ENCODE data around the gene ZNF850. TPM values are rescaled to one million over a fixed set of nuclear protein-coding genes. Genes with fewer than 3 reads are reported as not detected.
A peak's percentile ranks its signal among the peaks of the same experiment; 100 is the strongest.

Gene ZNF850
- total and polyA plus RNA-seq, 4 donors = 0.15 to 5.0 (median 1.7) TPM

GRCh38 chr19:36719687-36720556 lies 52.7 kb downstream of the ZNF850 start:
- Histone ChIP-seq H3K9me3 (ENCODE audit: control insufficient read depth in 4 of 4, low read length in 3 of 4) (peaks cover 47 to 86% (median 64%) of the 10 kb centered on the region in 4 donors), H3K27me3 (ENCODE audit: control insufficient read depth in 4 of 4, insufficient read depth in 4 of 4, low read length in 3 of 4) (no peaks in the 10 kb centered on the region), H3K9ac (ENCODE audit: low read depth in 1 of 2, low read length in 2 of 2) (no peak overlapping the region), H3K4me1 (ENCODE audit: control insufficient read depth in 4 of 4, insufficient read depth in 4 of 4, low read length in 3 of 4) (no peaks in the 10 kb centered on the region), H3K27ac (ENCODE audit: low read depth in 1 of 2, low read length in 2 of 2) (no peak overlapping the region), H3K36me3 (ENCODE audit: control insufficient read depth in 4 of 4, insufficient read depth in 3 of 4, low read depth in 1 of 4, low read length in 3 of 4) (peaks cover 11 to 58% (median 48%) of the 10 kb centered on the region in 4 donors), H3K4me3 (ENCODE audit: low read depth in 1 of 3, low read length in 3 of 3) (peak overlapping the region in 2 of 3 donors; percentile 52 to 85)
- TF ChIP-seq, protein P1, sequence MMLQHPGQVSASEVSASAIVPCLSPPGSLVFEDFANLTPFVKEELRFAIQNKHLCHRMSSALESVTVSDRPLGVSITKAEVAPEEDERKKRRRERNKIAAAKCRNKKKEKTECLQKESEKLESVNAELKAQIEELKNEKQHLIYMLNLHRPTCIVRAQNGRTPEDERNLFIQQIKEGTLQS (IDR thresholded peaks at IDR 0.05) = no peak
- TF ChIP-seq, protein P2, sequence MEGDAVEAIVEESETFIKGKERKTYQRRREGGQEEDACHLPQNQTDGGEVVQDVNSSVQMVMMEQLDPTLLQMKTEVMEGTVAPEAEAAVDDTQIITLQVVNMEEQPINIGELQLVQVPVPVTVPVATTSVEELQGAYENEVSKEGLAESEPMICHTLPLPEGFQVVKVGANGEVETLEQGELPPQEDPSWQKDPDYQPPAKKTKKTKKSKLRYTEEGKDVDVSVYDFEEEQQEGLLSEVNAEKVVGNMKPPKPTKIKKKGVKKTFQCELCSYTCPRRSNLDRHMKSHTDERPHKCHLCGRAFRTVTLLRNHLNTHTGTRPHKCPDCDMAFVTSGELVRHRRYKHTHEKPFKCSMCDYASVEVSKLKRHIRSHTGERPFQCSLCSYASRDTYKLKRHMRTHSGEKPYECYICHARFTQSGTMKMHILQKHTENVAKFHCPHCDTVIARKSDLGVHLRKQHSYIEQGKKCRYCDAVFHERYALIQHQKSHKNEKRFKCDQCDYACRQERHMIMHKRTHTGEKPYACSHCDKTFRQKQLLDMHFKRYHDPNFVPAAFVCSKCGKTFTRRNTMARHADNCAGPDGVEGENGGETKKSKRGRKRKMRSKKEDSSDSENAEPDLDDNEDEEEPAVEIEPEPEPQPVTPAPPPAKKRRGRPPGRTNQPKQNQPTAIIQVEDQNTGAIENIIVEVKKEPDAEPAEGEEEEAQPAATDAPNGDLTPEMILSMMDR (IDR thresholded peaks at IDR 0.05; ENCODE audit: low read depth, low read length, missing input control) = no peak
- no peak for DNase-seq (ENCODE audit: low spot score)
- 98% methylated on average over 10 of the region's 10 CpGs for WGBS

GRCh38 chr19:36709423-36709822 lies 63.2 kb downstream of the ZNF850 start:
- TF ChIP-seq, protein P3, sequence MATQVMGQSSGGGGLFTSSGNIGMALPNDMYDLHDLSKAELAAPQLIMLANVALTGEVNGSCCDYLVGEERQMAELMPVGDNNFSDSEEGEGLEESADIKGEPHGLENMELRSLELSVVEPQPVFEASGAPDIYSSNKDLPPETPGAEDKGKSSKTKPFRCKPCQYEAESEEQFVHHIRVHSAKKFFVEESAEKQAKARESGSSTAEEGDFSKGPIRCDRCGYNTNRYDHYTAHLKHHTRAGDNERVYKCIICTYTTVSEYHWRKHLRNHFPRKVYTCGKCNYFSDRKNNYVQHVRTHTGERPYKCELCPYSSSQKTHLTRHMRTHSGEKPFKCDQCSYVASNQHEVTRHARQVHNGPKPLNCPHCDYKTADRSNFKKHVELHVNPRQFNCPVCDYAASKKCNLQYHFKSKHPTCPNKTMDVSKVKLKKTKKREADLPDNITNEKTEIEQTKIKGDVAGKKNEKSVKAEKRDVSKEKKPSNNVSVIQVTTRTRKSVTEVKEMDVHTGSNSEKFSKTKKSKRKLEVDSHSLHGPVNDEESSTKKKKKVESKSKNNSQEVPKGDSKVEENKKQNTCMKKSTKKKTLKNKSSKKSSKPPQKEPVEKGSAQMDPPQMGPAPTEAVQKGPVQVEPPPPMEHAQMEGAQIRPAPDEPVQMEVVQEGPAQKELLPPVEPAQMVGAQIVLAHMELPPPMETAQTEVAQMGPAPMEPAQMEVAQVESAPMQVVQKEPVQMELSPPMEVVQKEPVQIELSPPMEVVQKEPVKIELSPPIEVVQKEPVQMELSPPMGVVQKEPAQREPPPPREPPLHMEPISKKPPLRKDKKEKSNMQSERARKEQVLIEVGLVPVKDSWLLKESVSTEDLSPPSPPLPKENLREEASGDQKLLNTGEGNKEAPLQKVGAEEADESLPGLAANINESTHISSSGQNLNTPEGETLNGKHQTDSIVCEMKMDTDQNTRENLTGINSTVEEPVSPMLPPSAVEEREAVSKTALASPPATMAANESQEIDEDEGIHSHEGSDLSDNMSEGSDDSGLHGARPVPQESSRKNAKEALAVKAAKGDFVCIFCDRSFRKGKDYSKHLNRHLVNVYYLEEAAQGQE (IDR thresholded peaks at IDR 0.05) = no peak
- no peak for TF ChIP-seq TAF1 (conservative IDR thresholded peaks at IDR 0.05)
- TF ChIP-seq NR2F2 (IDR thresholded peaks at IDR 0.05) = no peak
- TF ChIP-seq JUND (IDR thresholded peaks at IDR 0.05) = no peak
- no peak for TF ChIP-seq GABPA (IDR thresholded peaks at IDR 0.05 in 1 of 2, conservative IDR thresholded peaks at IDR 0.05 in 1 of 2)
- no peak for TF ChIP-seq RXRA (IDR thresholded peaks at IDR 0.05)
- TF ChIP-seq YY1 (IDR thresholded peaks at IDR 0.05) = no peak
- no peak for TF ChIP-seq FOXA2 (IDR thresholded peaks at IDR 0.05)
- no peak for TF ChIP-seq HNF4G (IDR thresholded peaks at IDR 0.05)
- no peak for TF ChIP-seq SP1 (IDR thresholded peaks at IDR 0.05)
- TF ChIP-seq EGR1 (IDR thresholded peaks at IDR 0.05; ENCODE audit: low read depth in 2 of 2) = no peak
- TF ChIP-seq, protein P2 (IDR thresholded peaks at IDR 0.05; ENCODE audit: low read depth, low read length, missing input control) = no peak
- TF ChIP-seq, protein P4, sequence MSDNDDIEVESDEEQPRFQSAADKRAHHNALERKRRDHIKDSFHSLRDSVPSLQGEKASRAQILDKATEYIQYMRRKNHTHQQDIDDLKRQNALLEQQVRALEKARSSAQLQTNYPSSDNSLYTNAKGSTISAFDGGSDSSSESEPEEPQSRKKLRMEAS (IDR thresholded peaks at IDR 0.05) = no peak
- TF ChIP-seq, protein P1 (IDR thresholded peaks at IDR 0.05) = no peak
- TF ChIP-seq, protein P5, sequence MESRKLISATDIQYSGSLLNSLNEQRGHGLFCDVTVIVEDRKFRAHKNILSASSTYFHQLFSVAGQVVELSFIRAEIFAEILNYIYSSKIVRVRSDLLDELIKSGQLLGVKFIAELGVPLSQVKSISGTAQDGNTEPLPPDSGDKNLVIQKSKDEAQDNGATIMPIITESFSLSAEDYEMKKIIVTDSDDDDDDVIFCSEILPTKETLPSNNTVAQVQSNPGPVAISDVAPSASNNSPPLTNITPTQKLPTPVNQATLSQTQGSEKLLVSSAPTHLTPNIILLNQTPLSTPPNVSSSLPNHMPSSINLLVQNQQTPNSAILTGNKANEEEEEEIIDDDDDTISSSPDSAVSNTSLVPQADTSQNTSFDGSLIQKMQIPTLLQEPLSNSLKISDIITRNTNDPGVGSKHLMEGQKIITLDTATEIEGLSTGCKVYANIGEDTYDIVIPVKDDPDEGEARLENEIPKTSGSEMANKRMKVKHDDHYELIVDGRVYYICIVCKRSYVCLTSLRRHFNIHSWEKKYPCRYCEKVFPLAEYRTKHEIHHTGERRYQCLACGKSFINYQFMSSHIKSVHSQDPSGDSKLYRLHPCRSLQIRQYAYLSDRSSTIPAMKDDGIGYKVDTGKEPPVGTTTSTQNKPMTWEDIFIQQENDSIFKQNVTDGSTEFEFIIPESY (IDR thresholded peaks at IDR 0.05) = no peak
- TF ChIP-seq HNF4A (conservative IDR thresholded peaks at IDR 0.05) = no peak
- no peak for TF ChIP-seq FOXA1 (IDR thresholded peaks at IDR 0.05)
- no peak for TF ChIP-seq RAD21 (IDR thresholded peaks at IDR 0.05)
- Histone ChIP-seq H3K27me3 (ENCODE audit: control insufficient read depth in 4 of 4, insufficient read depth in 4 of 4, low read length in 3 of 4) (no peaks in the 10 kb centered on the region), H3K9ac (ENCODE audit: low read depth in 1 of 2, low read length in 2 of 2) (no peak overlapping the region), H3K4me3 (ENCODE audit: low read depth in 1 of 3, low read length in 3 of 3) (peak overlapping the region in 1 of 3 donors; percentile 78), H3K27ac (ENCODE audit: low read depth in 1 of 2, low read length in 2 of 2) (no peak overlapping the region), H3K4me1 (ENCODE audit: control insufficient read depth in 4 of 4, insufficient read depth in 4 of 4, low read length in 3 of 4) (no peaks in the 10 kb centered on the region), H3K36me3 (ENCODE audit: control insufficient read depth in 4 of 4, insufficient read depth in 3 of 4, low read depth in 1 of 4, low read length in 3 of 4) (peaks cover 12 to 61% (median 49%) of the 10 kb centered on the region in 4 donors), H3K9me3 (ENCODE audit: control insufficient read depth in 4 of 4, low read length in 3 of 4) (peaks cover 42 to 100% (median 78%) of the 10 kb centered on the region in 4 donors)
- WGBS = 89% methylated on average over 2 of the region's 2 CpGs
- no peak for DNase-seq (ENCODE audit: low spot score)

Measured in liver (tissue), 9 donors.